NCI-H1694 (cell line): ENCODE data around the gene POC1A.

Source experiments
- DNase-seq: peaks from one replicate; lab custom pipeline; 2025; lab: John Stamatoyannopoulos, UW

POC1A gene

GRCh38 chr3:52154135-52155094 lies at the start of gene POC1A:
POC1A (minus strand) TSS chr3:52154423; CDS start chr3:52154372, 51 bp downstream.
- DNase-seq: peak; percentile 74

- DNase-seq: no peak
These were observed 49.5 kb upstream of the POC1A start for GRCh38 chr3:52203701-52204100.

GRCh38 chr3:52202384-52203077 lies 48.3 kb upstream of the POC1A start:
- DNase-seq: no peak

- DNase-seq: no peak
These were observed 46.9 kb upstream of the POC1A start for GRCh38 chr3:52200981-52201679.

- no peak for DNase-seq
These were observed 44.7 kb upstream of the POC1A start for GRCh38 chr3:52198643-52199608.

- peak; percentile 14 for DNase-seq
These were observed 43.8 kb upstream of the POC1A start, which contains the start of gene ALAS1 for GRCh38 chr3:52197842-52198625. ALAS1 (plus strand) TSS chr3:52198160; CDS start chr3:52199242, 1,082 bp downstream.

GRCh38 chr3:52197499-52197841 lies 43.2 kb upstream of the POC1A start:
- DNase-seq: no peak

GRCh38 chr3:52196977-52197376 lies 42.8 kb upstream of the POC1A start:
- no peak for DNase-seq

GRCh38 chr3:52195823-52196331 lies 41.7 kb upstream of the POC1A start:
- no peak for DNase-seq

GRCh38 chr3:52195291-52195597 lies 41.0 kb upstream of the POC1A start:
- no peak for DNase-seq

GRCh38 chr3:52194485-52195290 lies 40.5 kb upstream of the POC1A start:
- DNase-seq: no peak

GRCh38 chr3:52193065-52193464 lies 38.8 kb upstream of the POC1A start:
- no peak for DNase-seq

GRCh38 chr3:52191663-52192062 lies 37.4 kb upstream of the POC1A start:
- DNase-seq: no peak

- DNase-seq: no peak
These were observed 36.3 kb upstream of the POC1A start for GRCh38 chr3:52190294-52191074.

- no peak for DNase-seq
These were observed 34.3 kb upstream of the POC1A start for GRCh38 chr3:52188556-52188955.

- DNase-seq: no peak
These were observed 32.5 kb upstream of the POC1A start for GRCh38 chr3:52186729-52187128.

- DNase-seq: no peak
These were observed 31.6 kb upstream of the POC1A start for GRCh38 chr3:52185837-52186236.

GRCh38 chr3:52185311-52185710 lies 31.1 kb upstream of the POC1A start:
- no peak for DNase-seq

- no peak for DNase-seq
These were observed 30.5 kb upstream of the POC1A start for GRCh38 chr3:52184690-52185089.
